Large intestine (tissue), 3 donors: Measurements from ENCODE around the gene SHANK1. TPM values are rescaled to one million over a fixed set of nuclear protein-coding genes. Genes with fewer than 3 reads are reported as not detected.

ENCODE experiments used
- DNase-seq, 2 donors: peaks; one replicate each; pipeline versions ENCODE4 v3.0.0 to v3.0.0-alpha.2; 2013
- H3K27ac ChIP-seq: one replicate; pipeline ENCODE4 v1.5.1; 2013; ENCODE audit warnings: low read length
- H3K27me3 ChIP-seq: 2 replicates; pipeline ENCODE4 v1.6.1; 2013; ENCODE audit warnings: low read length; ENCODE audit not compliant: control insufficient read depth, insufficient read depth
- H3K36me3 ChIP-seq: 2 replicates; pipeline ENCODE4 v1.6.1; 2013; ENCODE audit warnings: low read length; ENCODE audit not compliant: control insufficient read depth, insufficient read depth
- H3K4me1 ChIP-seq: one replicate; pipeline ENCODE4 v1.6.1; 2013; ENCODE audit warnings: low read length; ENCODE audit not compliant: control insufficient read depth, insufficient read depth
- H3K4me3 ChIP-seq: one replicate; pipeline ENCODE4 v1.5.1; 2013; ENCODE audit warnings: low read length
- H3K9me3 ChIP-seq: one replicate; pipeline ENCODE4 v1.6.1; 2013; ENCODE audit warnings: mild to moderate bottlenecking, low read depth, low read length, moderate library complexity; ENCODE audit not compliant: control insufficient read depth
- WGBS: methylation state at CpG from one replicate; pipeline ENCODE4 v1.1.5; 2013; ENCODE audit warnings: low lambda C conversion rate; ENCODE audit not compliant: insufficient coverage; 5-methylcytosine and 5-hydroxymethylcytosine counted together
- polyA plus RNA-seq: library from polyadenylated mRNA; unstranded; fragments of 120-200 nt; gene quantifications from one replicate; pipeline ENCODE4 v1.2.1, GENCODE V29; 2013

SHANK1 gene
- polyA plus RNA-seq, 1 donor = 3.2 TPM

DNA sequence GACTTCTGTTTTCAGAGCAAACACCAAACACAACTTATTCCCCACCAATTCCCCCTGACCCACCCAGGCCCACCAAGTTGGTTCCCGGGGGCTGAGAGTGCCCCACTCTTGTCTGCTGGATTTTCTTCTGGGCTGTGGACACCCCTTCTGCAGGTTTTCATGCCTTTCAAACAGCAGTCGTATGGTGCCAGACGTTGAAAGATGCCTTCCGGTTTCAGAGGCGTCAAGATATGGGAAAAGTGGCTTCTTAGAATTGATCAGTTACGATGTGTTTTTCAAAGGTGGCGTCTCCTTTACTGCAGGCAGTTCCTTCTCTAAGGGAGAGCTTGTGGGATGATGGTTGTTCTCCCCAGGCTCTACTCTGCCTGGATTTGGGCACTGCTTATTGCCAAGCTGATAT lies 16.3 kb upstream of the SHANK1 start:
- no peak overlapping the region for H3K27ac ChIP-seq
- H3K4me3 ChIP-seq = no peak overlapping the region
- H3K27me3 ChIP-seq = peaks cover 12% of the 10 kb centered on the region
- whole genome bisulfite sequencing = no CpG with 5 or more reads among the region's 7 CpGs
- no peaks in the 10 kb centered on the region for H3K36me3 ChIP-seq
- no peaks in the 10 kb centered on the region for H3K9me3 ChIP-seq
- no peaks in the 10 kb centered on the region for H3K4me1 ChIP-seq
- DNase-seq = no peak

GRCh38 chr19:50729894-50730293 lies 10.3 kb upstream of the SHANK1 start:
- no peak overlapping the region for H3K4me3 ChIP-seq
- peaks cover 5% of the 10 kb centered on the region for H3K4me1 ChIP-seq
- no peak overlapping the region for H3K27ac ChIP-seq
- H3K27me3 ChIP-seq = peaks cover 19% of the 10 kb centered on the region
- peaks cover 9% of the 10 kb centered on the region for H3K9me3 ChIP-seq
- H3K36me3 ChIP-seq = no peaks in the 10 kb centered on the region
- no peak for DNase-seq
- 20% methylated on average over 3 of the region's 5 CpGs for WGBS

DNA sequence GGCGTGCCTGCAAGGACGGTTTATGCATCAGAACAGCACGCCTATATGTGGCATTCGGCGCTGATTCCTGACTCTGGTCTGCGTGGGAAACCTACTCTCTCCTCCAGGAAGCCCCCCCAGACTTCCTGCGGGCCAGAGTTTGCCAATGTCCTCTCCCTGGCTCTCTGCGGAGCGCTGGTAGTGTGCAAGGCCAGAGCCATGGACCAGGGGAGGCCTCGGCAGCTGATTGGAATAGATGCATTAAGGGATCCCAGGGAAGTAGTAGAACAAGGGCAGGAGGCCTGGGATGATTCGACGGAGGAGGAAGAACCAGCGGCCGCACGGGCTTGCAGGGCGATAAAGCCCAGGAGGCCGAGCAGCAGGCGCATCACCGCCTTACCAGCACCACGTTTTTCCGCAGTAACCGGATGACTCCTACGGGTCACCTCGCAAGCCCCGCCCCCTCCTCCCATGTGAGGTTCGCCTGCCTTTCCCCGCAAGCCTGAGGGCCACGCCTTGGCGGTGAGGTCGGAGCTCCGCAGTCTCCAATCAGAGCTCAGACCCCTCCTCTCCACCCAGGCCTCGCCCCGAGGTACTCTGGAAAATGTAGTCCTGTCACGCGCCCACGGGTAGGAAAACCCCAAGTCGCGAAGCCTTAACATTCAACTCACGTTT lies 8.6 kb upstream of the SHANK1 start:
- Histone ChIP-seq H3K9me3 (peaks cover 9% of the 10 kb centered on the region), H3K4me1 (peaks cover 5% of the 10 kb centered on the region), H3K27me3 (peaks cover 30% of the 10 kb centered on the region), H3K36me3 (no peaks in the 10 kb centered on the region), H3K4me3 (no peak overlapping the region), H3K27ac (no peak overlapping the region)
- DNase-seq = peak; percentile 51 to 59
- 0% methylated on average over 1 of the region's 39 CpGs for WGBS

- H3K27me3 ChIP-seq = peaks cover 51% of the 10 kb centered on the region
- H3K27ac ChIP-seq = no peak overlapping the region
- H3K9me3 ChIP-seq = peaks cover 9% of the 10 kb centered on the region
- DNase-seq = no peak
- H3K4me1 ChIP-seq = peaks cover 5% of the 10 kb centered on the region
- no peaks in the 10 kb centered on the region for H3K36me3 ChIP-seq
- H3K4me3 ChIP-seq = peak overlapping the region; percentile 43
- WGBS = no CpG with 5 or more reads among the region's 9 CpGs
Observed at GRCh38 chr19:50725911-50726230, 6.3 kb upstream of the SHANK1 start.

- no peak for DNase-seq
- no CpG with 5 or more reads among the region's 52 CpGs for WGBS
- Histone ChIP-seq H3K4me1 (peaks cover 5% of the 10 kb centered on the region), H3K9me3 (peaks cover 9% of the 10 kb centered on the region), H3K27ac (peak overlapping the region; percentile 33), H3K27me3 (peaks cover 56% of the 10 kb centered on the region), H3K36me3 (no peaks in the 10 kb centered on the region), H3K4me3 (peak overlapping the region; percentile 43)
Observed at GRCh38 chr19:50725218-50725910, 5.8 kb upstream of the SHANK1 start.

DNA sequence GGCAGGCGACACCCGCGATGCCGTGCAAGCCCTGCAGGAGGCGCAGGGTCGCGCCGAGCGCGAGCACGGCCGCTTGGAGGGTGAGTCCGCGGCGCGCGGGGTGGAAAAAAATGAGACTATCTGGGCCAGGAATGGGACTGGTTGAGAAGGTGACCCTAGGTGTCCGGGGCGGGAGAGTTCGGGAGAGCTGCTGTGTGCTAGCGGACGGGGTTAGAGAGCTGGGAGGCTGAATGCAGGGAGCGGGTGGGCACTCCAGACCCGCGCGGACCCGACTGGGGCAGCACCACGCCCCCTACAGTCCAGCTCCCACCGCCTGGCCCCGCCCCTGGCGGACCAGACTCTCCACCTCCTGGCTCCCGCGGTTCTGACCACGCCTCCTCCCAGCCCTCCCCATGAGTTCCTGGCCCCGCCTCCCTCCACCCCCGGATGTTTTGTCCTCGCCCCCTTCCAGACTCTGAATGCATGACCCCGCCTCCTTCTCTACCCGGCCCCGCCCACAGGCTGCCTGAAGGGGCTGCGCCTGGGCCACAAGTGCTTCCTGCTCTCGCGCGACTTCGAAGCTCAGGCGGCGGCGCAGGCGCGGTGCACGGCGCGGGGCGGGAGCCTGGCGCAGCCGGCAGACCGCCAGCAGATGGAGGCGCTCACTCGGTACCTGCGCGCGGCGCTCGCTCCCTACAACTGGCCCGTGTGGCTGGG lies 5.1 kb upstream of the SHANK1 start:
- H3K27ac ChIP-seq = peak overlapping the region; percentile 53
- H3K4me1 ChIP-seq = peaks cover 5% of the 10 kb centered on the region
- no peaks in the 10 kb centered on the region for H3K36me3 ChIP-seq
- H3K27me3 ChIP-seq = peaks cover 61% of the 10 kb centered on the region
- WGBS = no CpG with 5 or more reads among the region's 65 CpGs
- H3K9me3 ChIP-seq = peaks cover 9% of the 10 kb centered on the region
- DNase-seq = peak; percentile 99
- H3K4me3 ChIP-seq = peak overlapping the region; percentile 61

- Histone ChIP-seq H3K36me3 (no peaks in the 10 kb centered on the region), H3K4me3 (peak overlapping the region; percentile 61), H3K4me1 (peaks cover 5% of the 10 kb centered on the region), H3K27me3 (peaks cover 63% of the 10 kb centered on the region), H3K27ac (peak overlapping the region; percentile 53), H3K9me3 (peaks cover 9% of the 10 kb centered on the region)
- no peak for DNase-seq
- 29% methylated on average over 1 of the region's 31 CpGs for WGBS
Observed at GRCh38 chr19:50723735-50724521, 4.3 kb upstream of the SHANK1 start.

DNA sequence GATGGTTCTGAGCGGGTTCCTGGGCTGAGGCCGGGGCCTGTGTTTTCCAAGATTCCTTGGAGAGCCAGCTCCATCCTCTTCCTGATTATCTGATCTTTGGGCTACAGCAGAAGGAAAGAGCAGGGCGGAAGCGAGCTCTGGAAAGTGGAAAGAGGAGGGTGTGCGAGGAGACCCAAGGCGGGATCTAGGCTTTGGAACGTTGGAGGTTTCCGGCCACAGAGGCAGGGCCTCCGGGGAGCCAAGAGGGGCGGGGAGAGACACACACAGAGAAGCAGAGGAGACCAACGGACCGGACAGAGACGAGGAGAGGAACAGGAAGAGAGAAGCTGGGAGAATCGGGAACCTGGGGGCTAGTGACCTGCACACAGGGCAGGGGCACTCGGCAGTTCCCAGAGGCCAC lies 3.5 kb upstream of the SHANK1 start, which contains the start of gene CLEC11A:
Gene CLEC11A, plus strand, starts transcription at position 296 of the 400 bp plus-strand sequence. CDS start 162 bp downstream, outside the sequence.
- Histone ChIP-seq H3K27ac (peak within 1 kb of the TSS; percentile 53), H3K4me1 (peaks cover 5% of the 10 kb centered on the region), H3K36me3 (no peaks in the 10 kb centered on the region), H3K27me3 (peaks cover 65% of the 10 kb centered on the region), H3K4me3 (peak within 1 kb of the TSS; percentile 61), H3K9me3 (peaks cover 5% of the 10 kb centered on the region)
- WGBS = no CpG with 5 or more reads among the region's 15 CpGs
- DNase-seq = peak; percentile 28 to 46

- DNase-seq = no peak
- Histone ChIP-seq H3K36me3 (no peaks in the 10 kb centered on the region), H3K9me3 (peaks cover 5% of the 10 kb centered on the region), H3K27me3 (peaks cover 67% of the 10 kb centered on the region), H3K4me3 (peak overlapping the region; percentile 6), H3K27ac (peak overlapping the region; percentile 53), H3K4me1 (peaks cover 5% of the 10 kb centered on the region)
- no CpG with 5 or more reads among the region's 15 CpGs for WGBS
Observed at GRCh38 chr19:50722201-50723013, 2.8 kb upstream of the SHANK1 start.
